GM21423 (cell line): Measurements from ENCODE around the gene CPNE5.

Experiments
- ATAC-seq: cut with Tn5 transposase; IDR thresholded peaks from one replicate; pipeline ENCODE4 v1.9.1; 2021; ENCODE audit warnings: mild to moderate bottlenecking, moderate library complexity; ENCODE audit not compliant: unreplicated experiment

The CPNE5 gene

GRCh38 chr6:36858407-36858981, 19.2 kb upstream of the CPNE5 start:
- no peak for ATAC-seq

GRCh38 chr6:36857325-36857724, 18.1 kb upstream of the CPNE5 start:
- no peak for ATAC-seq

GRCh38 chr6:36856277-36856676, 17.0 kb upstream of the CPNE5 start:
- ATAC-seq: no peak

GRCh38 chr6:36855750-36856149, 16.5 kb upstream of the CPNE5 start:
- no peak for ATAC-seq

- no peak for ATAC-seq
Measured at GRCh38 chr6:36853325-36853724, 14.1 kb upstream of the CPNE5 start.

GRCh38 chr6:36852481-36853147, 13.4 kb upstream of the CPNE5 start:
- ATAC-seq: no peak

GRCh38 chr6:36851626-36852025, 12.4 kb upstream of the CPNE5 start:
- ATAC-seq: no peak

- no peak for ATAC-seq
Measured at GRCh38 chr6:36851149-36851614, 11.9 kb upstream of the CPNE5 start.

DNA sequence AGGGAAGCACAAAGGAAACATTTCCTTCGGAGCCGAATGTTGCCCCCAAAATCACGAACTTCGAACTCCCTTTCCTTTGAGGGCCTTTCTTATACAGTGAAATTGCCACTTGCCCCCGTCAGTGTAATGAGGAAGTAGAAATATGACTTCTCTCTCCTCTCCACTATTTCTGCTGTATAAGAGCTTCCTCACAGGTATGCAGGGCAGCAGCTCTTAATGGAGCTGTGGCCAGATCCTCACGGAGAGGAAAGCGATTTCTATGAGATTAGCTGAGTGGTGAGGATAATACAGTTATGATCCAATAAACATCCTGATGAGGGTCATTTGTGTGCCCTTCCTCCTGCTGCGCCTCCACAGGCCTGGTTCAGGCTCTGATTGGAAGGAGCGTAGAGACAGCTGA, 10.8 kb upstream of the CPNE5 start:
- no peak for ATAC-seq

- no peak for ATAC-seq
Measured at GRCh38 chr6:36848658-36849441, 9.6 kb upstream of the CPNE5 start.

GRCh38 chr6:36847991-36848390, 8.7 kb upstream of the CPNE5 start:
- no peak for ATAC-seq

GRCh38 chr6:36847152-36847551, 7.9 kb upstream of the CPNE5 start:
- no peak for ATAC-seq

DNA sequence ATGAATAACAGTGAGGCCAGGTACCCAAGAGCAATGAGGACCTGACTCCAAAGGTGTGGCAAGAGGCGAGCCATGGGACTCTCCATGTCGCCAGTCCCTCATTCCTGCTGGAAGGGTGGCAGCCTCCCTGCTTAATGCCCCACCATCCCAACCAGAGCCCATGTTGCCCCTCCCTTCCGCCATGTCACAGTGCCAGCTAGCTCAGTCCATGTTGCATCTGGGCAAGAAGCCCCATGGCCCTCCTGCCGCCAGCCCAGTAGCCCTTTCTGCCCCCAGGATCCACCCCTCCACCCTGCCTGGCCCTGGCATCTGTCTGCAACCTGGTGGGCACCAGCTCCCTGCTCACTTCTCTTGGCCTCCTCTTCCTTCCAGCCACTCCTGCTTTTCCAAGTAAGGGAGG, 6.0 kb upstream of the CPNE5 start:
- no peak for ATAC-seq

- ATAC-seq: no peak
Measured at GRCh38 chr6:36844232-36845170, 5.3 kb upstream of the CPNE5 start.

DNA sequence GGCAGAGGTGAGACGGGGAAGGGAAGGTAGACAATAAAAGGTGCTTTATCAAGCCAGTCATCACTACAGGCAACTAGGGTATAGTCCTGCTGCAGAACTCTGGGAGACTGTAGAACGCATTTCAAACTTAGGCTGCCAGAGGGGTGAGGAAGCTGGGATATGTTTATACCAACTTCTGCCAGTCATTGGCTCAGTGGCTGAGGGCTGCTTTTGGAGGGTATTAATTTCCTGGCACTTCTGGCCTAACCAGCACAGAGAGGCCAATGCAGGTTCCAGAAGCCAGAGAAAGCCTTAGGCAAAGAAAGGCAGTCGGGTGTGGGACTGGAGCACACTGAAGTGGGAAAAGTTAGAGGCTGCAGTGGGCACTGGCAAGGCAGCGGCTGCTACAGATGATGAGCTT, 3.9 kb upstream of the CPNE5 start:
- ATAC-seq: no peak

GRCh38 chr6:36841756-36842155, 2.5 kb upstream of the CPNE5 start:
- ATAC-seq: no peak

GRCh38 chr6:36840432-36841403, 1.5 kb upstream of the CPNE5 start:
- no peak for ATAC-seq

- no peak for ATAC-seq
Measured at GRCh38 chr6:36839749-36840431, 646 bp upstream of the CPNE5 start.

- no peak for ATAC-seq
Measured at GRCh38 chr6:36837686-36838085, 1.6 kb downstream of the CPNE5 start.
